Measurements from ENCODE around the gene THSD7B. TPM values are rescaled to one million over a fixed set of nuclear protein-coding genes. Genes with fewer than 3 reads are reported as not detected.

Gene THSD7B
- total and polyA plus RNA-seq, 9 of the 15 experiments (the other 6 are each of a cell fraction or from before 2014, with no cell fraction given), result not detected

DNA sequence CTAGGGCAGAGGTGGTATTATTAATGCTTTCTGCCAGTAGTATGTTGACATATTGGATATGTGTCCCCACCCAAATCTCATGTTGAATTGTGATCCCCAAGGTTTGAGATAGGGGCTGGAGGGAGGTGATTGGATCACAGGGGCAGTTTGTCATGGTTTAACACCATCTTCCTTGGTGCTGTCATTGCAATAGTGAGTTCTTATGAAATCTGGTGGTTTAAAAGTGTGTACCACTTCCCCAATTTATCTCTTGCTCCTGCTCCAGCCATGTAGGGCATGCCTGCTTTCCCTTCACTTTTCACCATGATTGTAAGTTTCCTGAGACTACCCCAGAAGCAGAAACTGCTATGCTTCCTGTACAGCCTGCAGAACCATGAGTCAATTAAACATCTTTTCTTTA lies 47.1 kb upstream of the THSD7B start:
- Histone ChIP-seq H3K4me3 (no peak overlapping the region), H2AFZ (ENCODE audit: low read depth, low read length) (no peak overlapping the region), H3K9me1 (ENCODE audit: control insufficient read depth, insufficient read depth, low read length) (no peaks in the 10 kb centered on the region), H3K9me3 (replicated peaks; ENCODE audit: control insufficient read depth, insufficient read depth, low read depth, low read length) (no peaks in the 10 kb centered on the region), H4K20me1 (replicated peaks; ENCODE audit: control insufficient read depth, insufficient read depth, low read length) (no peaks in the 10 kb centered on the region), H3K27ac (ENCODE audit: extremely low read depth, low read depth, low read length) (no peak overlapping the region), H3K79me2 (ENCODE audit: control insufficient read depth, insufficient read depth, low read length) (no peaks in the 10 kb centered on the region), H3K36me3 (ENCODE audit: control insufficient read depth, insufficient read depth, low read length) (no peaks in the 10 kb centered on the region), H3K4me2 (ENCODE audit: insufficient read depth, low read length) (no peak overlapping the region), H3K27me3 (ENCODE audit: control insufficient read depth in 2 of 2, insufficient read depth in 2 of 2, low read length in 2 of 2) (no peaks in the 10 kb centered on the region), H3K9ac (ENCODE audit: insufficient read depth in 1 of 2, low read depth in 2 of 2, low read length in 2 of 2) (no peak overlapping the region), H3K4me1 (replicated peaks in 1 of 2; ENCODE audit: control insufficient read depth in 2 of 2, insufficient read depth in 2 of 2, low read length in 2 of 2) (no peaks in the 10 kb centered on the region)
- CTCF ChIA-PET (ENCODE audit: low intra/inter-chr PET ratio), result no interaction called here
- no peak for TF ChIP-seq NFYB (IDR thresholded peaks at IDR 0.05; ENCODE audit: extremely low read depth, insufficient read length)
- no peak for TF ChIP-seq MAZ (CRISPR knock-in tag; conservative IDR thresholded peaks at IDR 0.05 in 1 of 2, IDR thresholded peaks at IDR 0.05 in 1 of 2)
- TF ChIP-seq NBN (IDR thresholded peaks at IDR 0.05; ENCODE audit: low read depth), result no peak
- TF ChIP-seq ZNF507 (tag; conservative IDR thresholded peaks at IDR 0.05), result no peak
- TF ChIP-seq, protein P1, sequence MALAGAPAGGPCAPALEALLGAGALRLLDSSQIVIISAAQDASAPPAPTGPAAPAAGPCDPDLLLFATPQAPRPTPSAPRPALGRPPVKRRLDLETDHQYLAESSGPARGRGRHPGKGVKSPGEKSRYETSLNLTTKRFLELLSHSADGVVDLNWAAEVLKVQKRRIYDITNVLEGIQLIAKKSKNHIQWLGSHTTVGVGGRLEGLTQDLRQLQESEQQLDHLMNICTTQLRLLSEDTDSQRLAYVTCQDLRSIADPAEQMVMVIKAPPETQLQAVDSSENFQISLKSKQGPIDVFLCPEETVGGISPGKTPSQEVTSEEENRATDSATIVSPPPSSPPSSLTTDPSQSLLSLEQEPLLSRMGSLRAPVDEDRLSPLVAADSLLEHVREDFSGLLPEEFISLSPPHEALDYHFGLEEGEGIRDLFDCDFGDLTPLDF (CRISPR knock-in tag; IDR thresholded peaks at IDR 0.05), result no peak
- TF ChIP-seq EP300 (IDR thresholded peaks at IDR 0.05; ENCODE audit: low read length), result no peak
- intact Hi-C loops (cut with micrococcal nuclease) (no loop called here), in situ Hi-C loops (cut with MboI) (no loop called here)
- POLR2A ChIA-PET, result no interaction called here
- no peak for FAIRE-seq
- no peak for DNase-seq (ENCODE audit: extremely low read depth in 1 of 4, low spot score in 3 of 4)
- no peak for ATAC-seq
- no TSS peak for BruUV-seq (replicated peaks)

Data from K562 (cell line).